Ascending aorta (tissue), 2 donors: ENCODE measurements around the gene IREB2. TPM values are rescaled to one million over a fixed set of nuclear protein-coding genes. Genes with fewer than 3 reads are reported as not detected.

Experiments used
- DNase-seq, 2 donors: peaks; one replicate each; pipeline ENCODE4 v3.0.0-alpha.2; 2019; ENCODE audit warnings: low spot score in 2 of 2
- H3K27ac ChIP-seq, 2 donors: fragments of 200-600 bp; sonication (generic); one replicate each; pipeline ENCODE4 v1.5.1; 2016 to 2017; ENCODE audit warnings: mild to moderate bottlenecking in 1 of 2
- H3K27me3 ChIP-seq: fragments of 200-600 bp; sonication (generic); one replicate; pipeline ENCODE4 v1.5.1; 2017
- H3K36me3 ChIP-seq, 2 donors: fragments of 200-600 bp; sonication (generic); one replicate each; pipeline ENCODE4 v1.5.1; 2016
- H3K4me1 ChIP-seq, 2 donors: fragments of 200-600 bp; sonication (generic); one replicate each; pipeline ENCODE4 v1.5.1; 2016 to 2017; ENCODE audit warnings: mild to moderate bottlenecking in 1 of 2
- H3K4me3 ChIP-seq, 2 donors: fragments of 200-600 bp; sonication (generic); one replicate each; pipeline ENCODE4 v1.5.1; 2016 to 2017; ENCODE audit warnings: mild to moderate bottlenecking in 1 of 2
- H3K9me3 ChIP-seq, 2 donors: fragments of 200-600 bp; sonication (generic); one replicate each; pipeline ENCODE4 v1.5.1; 2016
- CTCF ChIP-seq, 3 experiments: fragments of 200-600 bp in 2 of 3; fragments of 450-650 bp in 1 of 3; sonication (generic) in 2 of 3; IDR thresholded peaks; one replicate each; pipeline ENCODE4 v1.5.1; 2016 to 2019; ENCODE audit warnings: antibody characterized with exemption in 3 of 3, mild to moderate bottlenecking in 1 of 3, moderate library complexity in 1 of 3
- intact Hi-C: fragments of 100-400 bp; cut with DNase I; formaldehyde crosslinking; loops from one replicate; pipeline ENCODE4 v1.15.1; 2023
- total RNA-seq: library from RNA; depleted of rRNA; stranded (reverse); fragments of >200 nt; gene quantifications from one replicate; pipeline ENCODE4 v1.1.0, GENCODE V29; 2016

The IREB2 gene
- total RNA-seq, 1 donor from 2014 or later, result 12.7 TPM

DNA sequence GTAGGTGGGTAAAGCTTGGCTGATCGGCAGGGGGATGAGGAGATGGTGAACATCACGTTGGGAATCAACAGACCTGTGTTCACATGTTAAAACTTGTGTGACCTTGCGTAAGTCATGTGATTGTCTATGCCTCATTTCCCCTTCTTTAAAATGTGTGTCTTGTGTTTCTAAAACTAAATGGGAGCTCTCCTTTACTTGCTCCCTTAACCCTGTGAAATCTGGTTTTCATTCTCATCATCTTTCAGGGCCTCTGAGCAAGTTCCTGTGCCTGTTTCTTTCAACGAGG is 29.7 kb upstream of the IREB2 start:
- no peak for TF ChIP-seq CTCF (IDR thresholded peaks at IDR 0.05)
- no peaks in the 10 kb centered on the region for H3K36me3 ChIP-seq
- H3K4me1 ChIP-seq, result no peaks in the 10 kb centered on the region
- no peak overlapping the region for H3K27ac ChIP-seq
- H3K9me3 ChIP-seq, result no peaks in the 10 kb centered on the region
- no peak overlapping the region for H3K4me3 ChIP-seq
- no peaks in the 10 kb centered on the region for H3K27me3 ChIP-seq
- intact Hi-C loops, result no loop called here
- DNase-seq, result no peak

- Histone ChIP-seq H3K4me3 (no peak overlapping the region), H3K27me3 (no peaks in the 10 kb centered on the region), H3K27ac (no peak overlapping the region), H3K36me3 (no peaks in the 10 kb centered on the region), H3K9me3 (no peaks in the 10 kb centered on the region), H3K4me1 (no peaks in the 10 kb centered on the region)
- DNase-seq, result no peak
- TF ChIP-seq CTCF (IDR thresholded peaks at IDR 0.05), result no peak
- intact Hi-C loops, result no loop called here
Measured at GRCh38 chr15:78408961-78409360, 29.1 kb upstream of the IREB2 start.

DNA sequence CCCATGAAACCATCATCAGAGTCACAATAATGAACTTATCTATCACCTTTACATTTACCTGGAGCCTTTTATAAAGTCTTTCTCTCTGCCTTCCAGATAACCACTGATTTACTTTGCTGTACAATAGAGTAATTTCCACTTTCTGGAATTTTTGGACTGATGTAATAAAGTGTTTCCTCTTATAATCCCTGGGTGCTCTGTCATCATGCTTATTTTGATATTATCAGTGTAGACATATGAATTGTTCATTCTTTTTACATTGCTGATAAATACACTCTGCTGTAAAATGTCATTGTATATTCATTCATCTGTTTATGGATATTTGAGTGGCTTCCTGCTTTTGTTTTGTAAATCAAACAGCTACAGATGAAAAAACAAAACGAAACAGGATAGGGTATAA is 27.0 kb upstream of the IREB2 start:
- no peak for TF ChIP-seq CTCF (IDR thresholded peaks at IDR 0.05)
- Histone ChIP-seq H3K27ac (no peak overlapping the region), H3K4me3 (no peak overlapping the region), H3K36me3 (no peaks in the 10 kb centered on the region), H3K9me3 (no peaks in the 10 kb centered on the region), H3K4me1 (no peaks in the 10 kb centered on the region), H3K27me3 (no peaks in the 10 kb centered on the region)
- intact Hi-C loops, result no loop called here
- no peak for DNase-seq

DNA sequence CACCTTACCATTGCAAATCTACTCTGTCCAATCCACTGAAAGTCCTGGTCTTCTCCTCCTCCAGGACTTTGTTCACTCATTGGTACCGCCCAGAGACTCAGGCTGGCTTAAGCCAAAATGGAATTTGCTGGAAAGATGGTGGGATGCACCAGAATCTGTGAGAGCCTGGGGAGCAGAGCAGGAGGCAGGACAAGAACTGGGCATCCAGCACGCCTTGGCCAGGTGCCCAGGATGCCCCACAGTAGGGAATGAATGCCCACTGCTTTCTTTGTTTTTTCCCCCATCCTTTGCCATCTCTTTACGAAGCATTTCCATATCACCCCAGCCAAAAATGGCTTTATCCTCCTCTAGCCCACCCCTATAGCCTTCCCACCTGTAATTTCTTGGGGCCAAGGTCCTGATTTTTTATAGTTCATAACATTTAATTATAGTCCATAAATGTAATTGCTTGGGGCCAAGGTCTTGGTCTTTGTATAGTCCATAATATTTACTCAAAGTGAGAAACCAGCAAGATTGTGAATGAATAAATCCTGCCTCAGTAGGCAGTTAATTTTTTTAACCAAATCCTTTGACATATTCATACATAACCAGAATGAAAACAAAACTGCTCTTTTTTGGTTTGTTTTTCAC is 23.3 kb upstream of the IREB2 start:
- TF ChIP-seq CTCF (IDR thresholded peaks at IDR 0.05), result no peak
- DNase-seq, result no peak
- H3K9me3 ChIP-seq, result no peaks in the 10 kb centered on the region
- H3K4me1 ChIP-seq, result no peaks in the 10 kb centered on the region
- no peak overlapping the region for H3K27ac ChIP-seq
- no peaks in the 10 kb centered on the region for H3K36me3 ChIP-seq
- H3K4me3 ChIP-seq, result no peak overlapping the region
- intact Hi-C loops, result no loop called here
- no peaks in the 10 kb centered on the region for H3K27me3 ChIP-seq

DNA sequence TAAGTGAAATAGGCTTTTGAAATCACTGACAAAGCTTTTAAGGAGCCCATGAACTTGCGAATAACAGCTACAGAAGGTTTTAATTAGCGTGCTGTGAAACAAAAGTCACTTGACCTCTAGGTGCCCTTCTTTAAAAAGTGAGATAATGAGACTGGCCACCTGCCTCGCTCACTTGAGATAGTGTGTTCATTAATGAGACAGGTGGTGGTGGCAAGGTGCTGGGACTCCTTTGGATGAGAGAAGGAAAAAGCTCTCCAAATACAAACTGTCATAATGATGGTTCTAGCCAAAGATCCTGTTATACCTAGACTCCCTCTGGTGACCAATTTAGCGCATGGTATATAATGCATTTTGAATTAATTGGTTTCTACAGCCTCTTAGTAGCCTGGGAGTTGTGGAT is 22.7 kb upstream of the IREB2 start:
- no peaks in the 10 kb centered on the region for H3K27me3 ChIP-seq
- H3K9me3 ChIP-seq, result no peaks in the 10 kb centered on the region
- no peak for TF ChIP-seq CTCF (IDR thresholded peaks at IDR 0.05)
- intact Hi-C loops, result no loop called here
- H3K4me3 ChIP-seq, result no peak overlapping the region
- H3K36me3 ChIP-seq, result no peaks in the 10 kb centered on the region
- no peak for DNase-seq
- no peak overlapping the region for H3K27ac ChIP-seq
- H3K4me1 ChIP-seq, result no peaks in the 10 kb centered on the region
